Measurements from ENCODE around the gene SYT1.

SYT1 gene

GRCh38 chr12:79487386-79488110, 623.0 kb downstream of the SYT1 start:
- DNase-seq (ENCODE audit: low read depth in 2 of 2, low spot score in 1 of 2), result no peak

Measured in stimulated activated CD8-positive, alpha-beta memory T cell treated with anti-CD3 and anti-CD28 coated beads, Interleukin-4, amount 100 ng/mL, for 4 hours (primary cell).